ENCODE data around the gene TUBGCP3. TPM values are rescaled to one million over a fixed set of nuclear protein-coding genes. Genes with fewer than 3 reads are reported as not detected.

Gene TUBGCP3
- total and polyA plus RNA-seq, 10 donors = 9.1 to 69.8 (median 48.7) TPM

- H3K4me3 ChIP-seq = no peak overlapping the region
- DNase-seq = no peak
- H3K27ac ChIP-seq = peak overlapping the region in 3 of 8 donors; percentile 48 to 68 (median 66)
- peaks cover 12 to 79% (median 36%) of the 10 kb centered on the region in 6 donors for H3K4me1 ChIP-seq
- WGBS, 5 donors = 81 to 96% (median 89%) methylated on average over 5 of the region's 5 CpGs
- no peaks in the 10 kb centered on the region for H3K36me3 ChIP-seq
- intact Hi-C loops (cut with DNase I; ENCODE audit: low total_unique reads) = no loop called here
- TF ChIP-seq POLR2AphosphoS5 (IDR thresholded peaks at IDR 0.05) = no peak
- TF ChIP-seq POLR2A (IDR thresholded peaks at IDR 0.05) = no peak
- no peak for TF ChIP-seq CTCF (IDR thresholded peaks at IDR 0.05 in 8 of 11, conservative IDR thresholded peaks at IDR 0.05 in 3 of 11)
- no peaks in the 10 kb centered on the region for H3K9me3 ChIP-seq
- no peaks in the 10 kb centered on the region for H3K27me3 ChIP-seq (replicated peaks in 1 of 7)
Measured at GRCh38 chr13:112575675-112576074, 12.3 kb downstream of the TUBGCP3 start.

- TF ChIP-seq POLR2AphosphoS5 (IDR thresholded peaks at IDR 0.05) = no peak
- no peak for TF ChIP-seq POLR2A (IDR thresholded peaks at IDR 0.05)
- no peak for TF ChIP-seq CTCF (IDR thresholded peaks at IDR 0.05 in 8 of 11, conservative IDR thresholded peaks at IDR 0.05 in 3 of 11)
- WGBS, 5 donors = 39 to 50% (median 46%) methylated on average over 7 of the region's 7 CpGs
- Histone ChIP-seq H3K4me1 (peaks cover 10 to 79% (median 38%) of the 10 kb centered on the region in 6 donors), H3K9me3 (no peaks in the 10 kb centered on the region), H3K27ac (peak overlapping the region in 5 of 8 donors; percentile 34 to 68 (median 61)), H3K27me3 (replicated peaks in 1 of 7) (no peaks in the 10 kb centered on the region), H3K4me3 (no peak overlapping the region), H3K36me3 (no peaks in the 10 kb centered on the region)
- intact Hi-C loops (cut with DNase I; ENCODE audit: low total_unique reads) = no loop called here
- DNase-seq = no peak
Measured at GRCh38 chr13:112574834-112575613, 12.9 kb downstream of the TUBGCP3 start.

GRCh38 chr13:112574416-112574815 is 13.5 kb downstream of the TUBGCP3 start:
- H3K27ac ChIP-seq = peak overlapping the region in 5 of 8 donors; percentile 34 to 68 (median 61)
- DNase-seq = no peak

More at GRCh38 chr13:112574416-112574815, 13.5 kb downstream of the TUBGCP3 start:
- no peak for TF ChIP-seq POLR2A (IDR thresholded peaks at IDR 0.05)
- TF ChIP-seq POLR2AphosphoS5 (IDR thresholded peaks at IDR 0.05) = no peak
- TF ChIP-seq CTCF (IDR thresholded peaks at IDR 0.05 in 8 of 11, conservative IDR thresholded peaks at IDR 0.05 in 3 of 11) = no peak
- Histone ChIP-seq H3K36me3 (no peaks in the 10 kb centered on the region), H3K9me3 (no peaks in the 10 kb centered on the region), H3K4me1 (peaks cover 10 to 80% (median 44%) of the 10 kb centered on the region in 6 donors), H3K27me3 (replicated peaks in 1 of 7) (no peaks in the 10 kb centered on the region), H3K4me3 (no peak overlapping the region)
- WGBS, 5 donors = 66 to 85% (median 76%) methylated on average over 1 of the region's 1 CpG
- intact Hi-C loops (cut with DNase I; ENCODE audit: low total_unique reads) = no loop called here

Measured in spleen (tissue), 11 donors.